ENCODE data around the gene HPCA. TPM values are rescaled to one million over a fixed set of nuclear protein-coding genes. Genes with fewer than 3 reads are reported as not detected.

Gene HPCA
- total RNA-seq, 2 donors from 2014 or later, result 1.5 to 1.9 TPM

DNA sequence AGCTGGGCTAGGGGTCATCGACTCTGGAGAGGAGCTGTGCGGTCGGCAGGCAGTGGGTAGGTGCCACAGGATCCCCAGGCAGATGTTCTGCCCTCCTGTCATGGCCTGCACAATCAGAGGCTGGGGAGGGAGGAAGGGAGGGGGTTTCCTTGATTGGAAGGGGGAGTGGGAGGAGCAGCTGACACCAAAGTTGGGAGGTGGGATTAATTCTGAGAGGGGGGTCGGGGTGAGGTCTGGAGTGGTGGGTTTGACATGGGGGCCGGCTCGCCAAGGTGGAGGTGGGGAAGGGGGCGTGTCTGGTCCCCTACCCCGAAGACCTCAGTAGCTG, 651 bp upstream of the HPCA start:
- intact Hi-C loops (cut with DNase I, micrococcal nuclease), result no loop called here

DNA sequence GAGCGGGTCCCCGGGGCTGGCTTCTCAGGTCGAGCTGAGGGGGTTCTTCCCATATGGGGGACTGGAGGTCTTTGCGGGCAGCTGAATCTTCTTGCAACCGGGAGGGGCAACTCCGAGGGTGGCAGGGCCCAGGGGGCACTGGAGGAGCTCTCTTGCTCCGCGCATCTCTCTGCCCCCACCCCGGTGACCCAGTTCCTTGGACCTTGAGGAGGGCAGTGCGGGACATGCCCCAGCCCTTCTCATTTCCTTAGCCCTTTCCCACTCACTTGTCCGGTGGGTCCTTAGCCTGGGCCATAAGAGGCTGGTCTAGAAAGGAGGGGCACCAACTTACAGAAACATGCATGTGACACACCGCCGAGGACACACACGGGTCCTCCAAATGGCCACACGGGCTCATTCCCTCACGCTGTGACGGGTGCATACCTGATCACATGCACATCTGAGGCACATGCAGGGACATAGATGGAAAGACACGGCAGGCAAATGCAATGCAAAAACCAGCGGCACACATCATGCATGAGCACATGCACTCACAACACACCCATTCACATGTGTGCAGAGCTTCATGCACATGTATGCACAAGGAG, 630 bp downstream of the HPCA start:
- intact Hi-C loops (cut with DNase I, micrococcal nuclease), result no loop called here
- ATAC-seq (no peak), DNase-seq (no peak)

More for the DNA sequence above, 651 bp upstream of the HPCA start:
- no peak for DNase-seq
- ATAC-seq, result no peak

DNA sequence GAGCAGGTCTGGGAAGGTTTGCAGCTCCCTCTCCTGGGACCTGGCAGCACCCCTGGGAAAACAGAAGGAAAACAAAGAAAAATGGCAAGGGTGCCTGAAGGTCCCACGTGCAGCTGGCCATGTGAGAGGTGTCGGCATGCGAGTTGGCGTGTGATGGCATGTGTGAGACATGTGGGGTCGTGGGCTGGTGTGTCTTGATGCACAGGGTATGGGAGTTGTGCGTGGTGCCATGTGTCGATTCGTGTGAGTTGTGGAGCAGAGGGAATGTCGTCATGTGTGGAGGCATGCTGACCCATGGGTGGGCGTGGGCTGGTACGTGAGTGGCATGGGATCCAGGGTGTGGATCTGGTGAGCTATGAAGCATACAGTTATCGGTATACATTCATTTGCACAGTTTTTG, 1.3 kb downstream of the HPCA start:
- intact Hi-C loops (cut with DNase I, micrococcal nuclease), result no loop called here
- no peak for ATAC-seq
- no peak for DNase-seq

DNA sequence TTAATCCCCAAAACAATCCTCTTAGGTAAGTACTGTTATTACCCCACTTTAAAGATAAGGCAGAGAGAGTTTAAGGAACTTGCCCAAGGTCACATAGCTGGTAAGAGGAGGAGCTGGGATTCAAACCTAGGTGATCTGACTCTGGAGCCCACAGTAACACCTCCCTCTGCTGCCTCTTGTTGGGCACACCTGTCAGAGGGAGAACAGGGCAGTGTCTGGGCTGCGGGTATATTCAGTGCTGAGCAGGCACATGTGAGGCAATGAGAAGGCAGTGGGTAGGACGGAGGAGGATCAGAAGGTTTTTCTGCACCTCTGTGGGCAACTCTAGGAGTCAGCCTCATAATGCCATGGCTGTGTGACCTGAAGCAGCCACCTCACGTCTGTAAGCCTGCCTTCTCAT, 1.8 kb downstream of the HPCA start:
- no peak for ATAC-seq
- no peak for DNase-seq
- intact Hi-C loops (cut with DNase I, micrococcal nuclease), result no loop called here

DNA sequence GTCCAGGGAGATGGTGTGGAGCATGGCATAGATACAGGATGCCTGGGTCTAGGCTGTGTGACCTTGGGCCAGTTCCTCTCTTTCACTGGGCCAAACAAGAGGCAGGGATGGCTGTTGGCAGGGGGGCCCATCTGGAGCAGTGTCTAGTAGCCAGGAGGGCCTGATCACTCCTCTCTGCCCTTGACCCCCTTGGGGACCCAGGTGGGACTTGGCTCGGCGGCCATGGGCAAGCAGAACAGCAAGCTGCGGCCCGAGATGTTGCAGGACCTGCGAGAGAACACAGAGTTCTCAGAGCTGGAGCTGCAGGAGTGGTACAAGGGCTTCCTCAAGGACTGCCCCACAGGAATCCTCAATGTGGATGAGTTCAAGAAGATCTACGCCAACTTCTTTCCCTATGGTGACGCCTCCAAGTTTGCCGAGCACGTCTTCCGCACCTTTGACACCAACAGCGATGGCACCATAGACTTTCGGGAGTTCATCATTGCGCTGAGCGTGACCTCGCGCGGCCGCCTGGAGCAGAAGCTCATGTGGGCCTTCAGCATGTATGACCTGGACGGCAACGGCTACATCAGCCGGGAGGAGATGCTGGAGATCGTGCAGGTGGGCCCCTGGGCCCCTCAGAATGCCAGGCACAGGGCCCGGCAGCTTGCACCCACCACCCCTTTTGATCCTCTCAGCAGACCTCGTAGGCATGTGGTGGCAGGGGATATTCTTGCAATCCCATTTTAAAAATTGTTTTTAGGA, 2.6 kb downstream of the HPCA start:
- ATAC-seq, result no peak
- no peak for DNase-seq

DNA sequence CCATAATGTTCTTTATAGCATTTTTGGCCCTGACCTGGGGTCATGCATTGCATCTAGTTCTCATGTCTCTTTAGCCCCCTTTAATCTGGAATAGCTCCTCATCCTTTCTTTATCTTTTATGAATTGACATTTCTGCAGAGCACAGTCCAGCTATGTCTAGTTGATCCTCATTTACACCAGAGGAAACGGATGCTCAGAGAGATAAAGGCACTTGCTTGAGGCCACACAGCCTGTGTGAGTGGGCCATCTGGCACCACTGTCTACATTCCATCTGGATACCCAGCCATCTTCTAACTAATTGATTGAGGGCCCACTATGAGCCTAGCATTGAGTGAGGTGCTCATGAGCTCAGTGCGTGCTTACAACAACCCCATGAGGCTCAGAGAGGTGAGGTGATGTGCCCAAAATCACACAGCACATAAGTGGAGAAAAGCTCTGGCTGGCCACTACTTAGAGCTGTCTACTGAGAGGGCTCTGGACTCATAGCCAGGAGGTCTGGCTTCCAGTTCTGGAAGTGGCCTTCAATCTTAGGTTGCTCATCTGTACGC, 3.5 kb downstream of the HPCA start:
- ATAC-seq, result no peak
- DNase-seq, result no peak
- intact Hi-C loops (cut with DNase I, micrococcal nuclease), result no loop called here

More for the DNA sequence above, 2.6 kb downstream of the HPCA start:
- intact Hi-C loops (cut with DNase I, micrococcal nuclease), result no loop called here

DNA sequence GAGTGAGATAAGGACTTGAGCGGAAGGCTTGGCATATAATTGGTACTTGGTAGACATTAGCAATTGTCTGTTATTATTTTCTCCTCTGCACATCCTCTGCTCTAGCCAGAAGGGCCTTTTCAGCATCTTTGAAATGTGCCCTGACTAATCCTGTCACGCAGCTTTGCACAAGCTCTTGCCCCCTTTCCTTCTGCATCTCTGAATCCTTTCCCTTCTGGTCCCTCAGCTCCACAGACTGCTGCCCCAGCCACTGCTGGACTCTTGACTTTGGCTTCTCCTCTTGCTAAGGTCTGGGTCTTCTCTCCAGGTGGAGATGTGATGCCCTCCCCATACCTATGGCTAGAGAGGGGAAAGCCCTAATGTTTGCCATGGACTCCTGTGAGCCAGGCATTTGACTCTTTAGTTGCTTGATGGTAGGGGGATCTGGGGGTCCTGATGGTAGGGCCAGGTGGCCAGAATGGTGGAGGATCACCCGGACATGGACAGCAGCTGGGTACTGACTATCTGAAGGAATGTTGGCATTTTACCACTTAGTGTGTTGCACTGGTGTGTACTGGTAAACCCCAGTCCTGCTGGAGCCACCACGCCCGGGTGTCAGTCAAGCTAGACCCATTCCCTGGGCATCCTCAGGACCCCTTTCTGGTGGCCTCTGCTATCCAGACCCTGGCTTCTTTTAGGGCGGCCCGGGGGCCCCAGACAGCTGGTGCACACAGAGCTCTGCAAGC, 4.4 kb downstream of the HPCA start:
- intact Hi-C loops (cut with DNase I, micrococcal nuclease), result no loop called here
- no peak for ATAC-seq
- no peak for DNase-seq

DNA sequence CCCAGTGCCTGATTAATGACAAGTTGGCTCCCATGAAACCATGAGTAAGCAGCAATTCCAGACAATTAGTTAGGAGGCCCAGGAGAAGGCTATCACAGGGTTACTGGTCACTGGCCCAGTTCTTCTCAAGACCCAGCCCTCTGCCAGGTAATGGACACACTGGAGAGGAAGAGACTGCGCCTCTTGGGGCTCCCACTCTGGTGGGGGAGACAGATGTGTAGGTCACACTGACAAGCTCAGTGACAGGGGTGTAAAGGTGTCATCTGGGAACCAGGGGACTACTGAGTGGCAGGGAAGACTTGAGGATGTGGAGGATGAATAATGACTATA, 4.9 kb downstream of the HPCA start:
- no peak for DNase-seq
- intact Hi-C loops (cut with DNase I, micrococcal nuclease), result no loop called here
- ATAC-seq, result no peak

DNA sequence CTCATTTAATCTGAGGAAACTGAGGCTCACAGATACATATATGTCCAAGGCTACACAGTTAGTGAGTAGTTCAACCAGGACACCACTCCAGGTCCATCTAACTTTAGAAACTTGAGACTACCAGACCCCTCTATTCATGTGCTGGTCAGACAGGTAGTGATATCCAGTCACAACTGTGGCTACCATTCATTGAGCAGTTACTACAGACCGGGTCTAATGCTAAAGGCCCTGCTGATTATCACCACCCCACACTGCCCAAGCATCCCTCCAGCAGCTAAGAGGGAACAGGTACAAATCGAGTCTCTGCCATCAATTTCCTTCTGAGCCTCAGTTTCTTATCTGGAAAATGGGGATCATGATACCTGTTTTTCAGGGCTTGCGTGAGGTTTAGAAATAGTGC, 5.3 kb downstream of the HPCA start:
- ATAC-seq (no peak), DNase-seq (no peak)
- intact Hi-C loops (cut with DNase I, micrococcal nuclease), result no loop called here

DNA sequence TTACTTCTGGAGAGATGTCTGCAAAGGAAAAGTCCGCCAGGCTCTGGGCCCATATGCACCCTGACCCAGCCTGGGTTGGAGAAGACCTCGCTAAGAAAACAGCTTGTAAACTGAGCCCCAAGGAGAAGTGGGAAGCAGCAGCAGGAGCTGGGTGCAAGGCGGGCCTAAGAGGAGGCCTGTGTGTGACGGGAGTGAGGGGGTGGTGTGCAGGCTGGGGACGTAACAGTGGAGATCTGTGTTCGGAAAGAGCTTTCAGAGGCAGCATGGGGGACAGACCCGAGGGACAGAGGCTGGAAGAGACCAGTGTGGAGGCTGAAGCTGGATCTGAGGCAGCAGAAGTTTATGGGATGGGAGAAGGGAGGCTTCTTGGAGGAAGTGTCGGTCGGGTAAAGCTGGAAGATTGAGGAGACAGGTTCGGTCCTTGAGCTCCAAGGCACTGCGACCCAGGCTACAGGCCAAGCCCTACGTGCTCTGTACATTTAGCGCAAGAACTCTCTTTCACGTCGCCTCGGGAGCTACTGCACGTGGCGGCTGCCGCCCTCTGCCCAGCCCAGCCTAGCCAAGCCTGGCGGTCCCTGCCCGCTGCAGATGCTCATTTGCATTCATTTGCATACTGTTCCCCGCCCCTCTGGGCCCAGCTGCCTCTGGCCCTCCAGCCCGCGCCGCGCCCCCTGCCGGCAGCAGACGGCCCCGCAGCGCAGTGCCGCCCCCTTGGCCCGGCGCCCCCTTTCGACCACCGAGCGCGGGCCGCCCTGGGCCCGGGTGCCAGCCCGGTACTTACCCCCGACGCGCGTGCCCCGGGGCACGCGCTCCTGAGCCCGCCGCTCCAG, 6.3 kb downstream of the HPCA start:
- ATAC-seq, result peak; percentile 58
- peak; percentile 70 to 73 for DNase-seq

DNA sequence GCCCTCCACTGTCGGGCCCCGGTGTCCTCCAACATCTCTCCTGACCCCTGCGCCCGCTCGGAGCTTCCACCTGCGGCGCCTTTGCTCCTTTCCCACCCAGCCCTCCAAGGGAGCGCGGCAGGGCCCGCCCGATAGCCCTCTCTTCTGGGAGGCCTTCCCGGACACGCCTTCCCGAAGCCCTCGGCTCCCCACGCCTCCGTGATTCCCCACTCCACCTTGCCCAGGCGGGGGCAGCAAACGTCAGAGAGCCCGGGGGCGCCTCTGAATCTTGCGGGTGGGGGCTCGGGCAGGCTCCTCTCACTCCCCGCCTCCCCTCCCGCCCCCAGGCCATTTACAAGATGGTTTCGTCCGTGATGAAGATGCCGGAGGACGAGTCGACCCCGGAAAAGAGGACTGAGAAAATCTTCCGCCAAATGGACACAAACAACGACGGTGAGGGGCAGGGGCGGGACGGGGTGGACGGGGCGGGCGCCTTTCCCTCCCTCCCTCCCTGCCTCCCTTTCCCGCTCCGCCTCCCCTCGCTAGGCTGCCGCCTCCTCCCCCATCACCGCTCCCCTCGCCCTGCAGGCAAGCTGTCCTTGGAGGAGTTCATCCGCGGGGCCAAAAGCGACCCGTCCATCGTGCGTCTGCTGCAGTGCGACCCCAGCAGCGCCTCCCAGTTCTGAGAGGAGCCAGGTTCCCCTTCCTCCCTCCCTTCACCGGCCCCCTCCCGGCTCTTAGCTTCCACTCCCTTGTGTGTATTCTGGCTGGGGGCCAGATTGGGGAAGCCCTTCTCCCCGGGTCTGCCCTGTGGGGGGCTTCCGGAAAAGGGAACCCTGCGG, 7.1 kb downstream of the HPCA start:
- ATAC-seq, result peak; percentile 76
- DNase-seq, result peak; percentile 76 to 83
- intact Hi-C loops (cut with DNase I, micrococcal nuclease), result no loop called here

More for the DNA sequence above, 6.3 kb downstream of the HPCA start:
- intact Hi-C loops (cut with DNase I, micrococcal nuclease), result no loop called here

DNA sequence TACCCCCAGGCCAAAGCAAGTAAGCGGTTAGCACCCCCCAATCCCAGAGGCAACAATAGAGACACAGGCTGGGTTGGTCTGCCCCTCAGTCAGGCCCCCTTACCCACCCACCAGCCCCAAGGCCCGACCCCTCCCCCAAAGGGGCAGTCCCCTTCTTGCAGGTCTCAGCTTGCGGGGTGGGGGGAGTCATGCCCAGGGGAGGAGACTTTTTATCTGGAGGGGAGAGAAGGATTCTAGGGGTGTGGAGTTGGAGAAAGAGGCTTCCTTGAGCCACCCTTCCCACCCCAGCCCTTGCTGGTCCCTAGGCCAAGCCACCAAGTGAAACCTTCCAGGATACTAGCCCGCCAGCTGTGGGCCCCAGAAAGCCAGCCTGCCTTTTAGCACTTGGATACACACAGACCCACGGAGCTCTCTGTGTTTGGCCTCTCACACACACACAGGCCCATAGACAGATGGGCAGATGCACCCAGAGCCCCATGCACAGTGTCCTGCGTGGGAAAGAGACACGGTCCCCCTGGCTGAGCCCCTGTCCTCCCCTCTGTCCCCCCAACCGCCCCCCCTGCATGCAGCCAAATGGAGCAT, 7.8 kb downstream of the HPCA start:
- DNase-seq (no peak), ATAC-seq (peak; percentile 9)
- intact Hi-C loops (cut with DNase I, micrococcal nuclease), result no loop called here

DNA sequence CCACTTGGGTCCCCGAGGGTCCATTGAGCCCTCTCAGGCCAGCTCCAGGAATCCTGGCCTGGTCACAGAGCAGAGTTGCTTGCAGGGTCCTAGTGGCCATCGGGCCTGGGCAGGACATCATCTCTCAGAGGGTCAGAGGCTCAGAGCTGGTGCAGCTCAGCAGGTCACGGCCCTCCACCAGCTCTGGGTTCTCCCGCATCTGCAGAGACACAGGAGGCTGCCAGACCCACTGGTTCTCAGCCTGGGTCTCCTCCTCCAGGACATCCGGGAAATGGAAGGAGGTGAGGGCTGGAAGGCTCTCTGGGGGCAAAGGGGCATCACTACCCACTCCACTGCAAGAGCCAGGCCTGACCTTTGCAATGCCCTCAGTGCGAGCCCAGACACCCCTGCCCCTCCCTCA, 8.4 kb downstream of the HPCA start:
- DNase-seq (no peak), ATAC-seq (no peak)
- intact Hi-C loops (cut with DNase I, micrococcal nuclease), result no loop called here

DNA sequence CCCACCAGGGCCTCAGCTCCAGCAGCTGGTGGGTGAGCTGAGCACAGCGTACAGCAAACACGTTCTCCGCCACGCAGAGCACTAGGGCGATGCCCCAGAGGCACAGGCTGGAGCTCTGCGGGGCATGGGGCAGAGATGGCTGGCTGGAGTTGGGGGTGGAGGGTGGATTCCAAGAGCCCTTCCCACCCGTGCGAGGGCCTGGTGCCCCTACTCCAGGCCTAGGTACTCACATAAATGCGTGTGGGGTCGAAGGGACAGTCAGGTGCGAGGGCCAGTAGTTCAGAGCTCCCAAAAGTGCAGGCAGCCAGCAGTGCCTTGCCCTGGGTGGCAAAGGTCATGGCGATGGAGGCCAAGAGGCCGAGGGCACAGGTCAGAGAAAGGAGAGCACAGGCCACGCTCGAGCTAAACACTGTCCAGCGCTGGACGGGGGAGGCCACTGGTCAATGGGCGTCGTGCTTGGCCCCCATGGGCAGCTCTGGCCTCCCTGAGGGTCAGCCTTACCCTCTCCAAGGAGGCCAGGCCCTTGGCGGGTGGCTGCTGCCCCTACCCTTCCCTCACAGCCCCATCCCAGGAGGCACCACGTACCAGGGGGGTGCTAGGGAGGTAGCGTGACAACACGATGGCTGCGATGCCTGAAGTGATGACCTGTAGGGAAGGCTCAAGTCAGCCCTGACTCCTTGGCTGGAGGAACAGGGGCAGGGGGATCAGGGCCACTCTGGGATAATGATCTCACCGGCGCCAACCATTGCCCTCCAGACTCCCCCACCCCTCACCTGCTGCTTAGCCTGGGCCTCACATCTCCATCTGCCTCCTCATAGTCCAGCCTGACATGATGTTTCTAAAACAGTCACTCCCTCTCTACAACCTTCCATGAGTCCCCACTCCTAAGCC, 9.3 kb downstream of the HPCA start:
- DNase-seq (no peak), ATAC-seq (no peak)

DNA sequence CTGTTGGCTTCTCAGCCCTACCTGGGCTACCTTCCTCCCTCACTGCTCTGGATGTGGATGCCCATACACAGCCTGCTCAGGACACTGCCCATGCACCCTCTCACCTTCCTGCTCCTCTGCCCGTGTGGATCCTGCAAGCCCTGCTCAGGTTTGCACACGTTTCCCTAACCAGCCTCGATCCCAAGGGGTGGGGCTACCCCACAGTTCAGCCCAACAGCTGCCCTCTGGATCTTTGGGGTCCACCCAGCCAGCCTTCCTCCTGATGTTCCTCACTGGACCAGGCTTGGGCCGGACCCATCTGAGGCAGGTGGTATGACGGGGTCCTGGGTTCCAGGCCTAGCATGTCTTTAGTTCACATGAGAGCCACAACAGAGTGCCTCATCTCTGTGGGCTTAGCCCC, 10.2 kb downstream of the HPCA start:
- no peak for ATAC-seq
- no peak for DNase-seq

More for the DNA sequence above, 9.3 kb downstream of the HPCA start:
- intact Hi-C loops (cut with DNase I, micrococcal nuclease), result no loop called here

DNA sequence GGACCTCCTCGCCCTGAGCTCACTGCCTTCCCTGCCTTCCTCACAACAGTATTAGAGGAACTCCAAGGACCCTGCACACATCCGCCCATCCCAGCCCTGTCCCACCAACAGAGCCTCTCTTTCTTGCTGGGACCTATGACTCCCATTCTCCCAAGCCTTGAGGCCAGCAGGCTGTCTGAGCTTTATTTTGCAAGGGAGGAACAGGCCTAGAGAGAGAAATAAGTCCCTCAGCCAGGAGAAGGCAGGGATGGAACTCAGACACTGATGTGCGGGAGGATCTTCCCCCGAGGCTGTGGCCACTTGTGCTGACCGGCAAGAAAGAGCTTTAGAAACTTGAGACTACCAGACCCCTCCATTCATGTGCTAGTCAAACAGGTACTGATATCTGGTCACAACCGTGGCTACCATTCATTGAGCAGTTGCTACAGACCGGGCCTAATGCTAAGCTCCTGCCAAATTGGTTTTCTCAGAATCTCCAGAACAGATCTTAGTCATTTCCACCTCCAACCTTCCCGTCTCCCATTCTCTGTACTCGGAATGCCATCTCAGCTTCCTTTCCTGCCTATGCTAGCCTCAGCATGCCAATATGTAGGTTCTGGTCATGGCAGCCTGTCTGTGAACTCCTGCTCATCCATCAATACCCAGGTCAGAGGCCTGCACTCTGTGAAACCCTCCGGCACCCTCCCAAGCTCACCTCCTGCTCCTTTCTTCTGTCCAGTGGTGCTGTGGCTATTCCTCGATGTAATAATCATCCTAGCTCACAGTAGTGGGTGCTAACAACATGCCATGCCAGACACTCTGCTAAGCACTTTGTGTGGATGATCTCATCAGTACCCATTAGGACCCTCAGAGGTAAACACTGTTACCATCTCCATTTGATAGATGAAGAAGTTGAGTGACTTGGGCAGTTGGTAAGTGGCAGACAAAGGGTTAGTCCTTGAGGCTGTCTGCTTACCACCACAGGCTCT, 11.1 kb downstream of the HPCA start:
- DNase-seq, result no peak
- no peak for ATAC-seq
- intact Hi-C loops (cut with DNase I, micrococcal nuclease), result no loop called here

More for the DNA sequence above, 10.2 kb downstream of the HPCA start:
- intact Hi-C loops (cut with DNase I, micrococcal nuclease), result no loop called here

All from left colon (tissue), 2 donors.